Spleen (tissue), 11 donors: ENCODE data around the gene LYPD8. TPM values are rescaled to one million over a fixed set of nuclear protein-coding genes. Genes with fewer than 3 reads are reported as not detected.
A peak's percentile ranks its signal among the peaks of the same experiment; 100 is the strongest.

Source experiments
- DNase-seq: peaks from one replicate; pipeline ENCODE4 v3.0.0-alpha.2; 2020
- H3K27ac ChIP-seq, 8 donors: fragments of 200-600 bp; sonication (generic) in 7 of 8; 1 replicate in 4 of 8; 2 replicates in 4 of 8; pipeline versions ENCODE4 v1.5.0 to v1.8.0; 2016 to 2021; ENCODE audit warnings: inconsistent platforms in 4 of 8, mild to moderate bottlenecking in 4 of 8, moderate library complexity in 1 of 8
- H3K27me3 ChIP-seq, 7 donors: fragments of 200-600 bp; sonication (generic) in 6 of 7; replicated peaks in 1 of 7; 1 replicate in 4 of 7; 2 replicates in 3 of 7; pipeline versions ENCODE4 v1.5.0 to v1.8.0; 2016 to 2021; ENCODE audit warnings: inconsistent platforms in 3 of 7, mild to moderate bottlenecking in 1 of 7
- H3K36me3 ChIP-seq, 6 donors: fragments of 200-600 bp; sonication (generic) in 5 of 6; 1 replicate in 4 of 6; 2 replicates in 2 of 6; pipeline versions ENCODE4 v1.5.0 to v1.8.0; 2016 to 2021; ENCODE audit warnings: inconsistent platforms in 2 of 6
- H3K4me1 ChIP-seq, 6 donors: fragments of 200-600 bp; sonication (generic) in 5 of 6; 1 replicate in 3 of 6; 2 replicates in 3 of 6; pipeline versions ENCODE4 v1.5.0 to v1.8.0; 2016 to 2021; ENCODE audit warnings: inconsistent platforms in 3 of 6
- H3K4me3 ChIP-seq, 8 donors: fragments of 200-600 bp; sonication (generic) in 7 of 8; 1 replicate in 4 of 8; 2 replicates in 4 of 8; pipeline versions ENCODE4 v1.5.0 to v1.8.0; 2016 to 2021; ENCODE audit warnings: inconsistent platforms in 4 of 8, mild to moderate bottlenecking in 4 of 8, moderate library complexity in 2 of 8
- H3K9me3 ChIP-seq, 8 donors: fragments of 200-600 bp; sonication (generic) in 7 of 8; 1 replicate in 4 of 8; 2 replicates in 4 of 8; pipeline versions ENCODE4 v1.5.0 to v1.8.0; 2016 to 2021; ENCODE audit warnings: inconsistent platforms in 4 of 8
- CTCF ChIP-seq, 11 experiments: fragments of 200-600 bp in 7 of 11; fragments of 450-650 bp in 4 of 11; sonication (generic) in 4 of 11; IDR thresholded peaks in 8 of 11; conservative IDR thresholded peaks in 3 of 11; 1 replicate in 7 of 11; 2 replicates in 4 of 11; pipeline versions ENCODE4 v1.4.0 to v1.8.0; 2016 to 2021; ENCODE audit warnings: antibody characterized with exemption in 11 of 11, inconsistent platforms in 4 of 11, mild to moderate bottlenecking in 1 of 11
- POLR2A ChIP-seq, 3 donors: fragments of 450-650 bp; IDR thresholded peaks; one replicate each; pipeline ENCODE4 v1.5.1; 2017; ENCODE audit warnings: antibody characterized with exemption in 3 of 3, mild to moderate bottlenecking in 1 of 3
- POLR2AphosphoS5 ChIP-seq, 3 donors: sonication (generic); formaldehyde crosslinking; IDR thresholded peaks; one replicate each; pipeline ENCODE4 v1.5.1; 2017; ENCODE audit warnings: antibody characterized with exemption in 3 of 3
- WGBS, 5 donors: extraction: QIAGEN DNeasy Blood & Tissue Kit in 3 of 5; methylation state at CpG; one replicate each; pipeline versions ENCODE4 v1.1.5 to v1.1.7; 2013 to 2018; 5-methylcytosine and 5-hydroxymethylcytosine counted together
- intact Hi-C: fragments of 100-400 bp; cut with DNase I; formaldehyde crosslinking; loops from one replicate; pipeline ENCODE4 v1.15.0; 2023; ENCODE audit warnings: low total_unique reads
- polyA plus RNA-seq, 3 donors: library from polyadenylated mRNA; stranded (reverse); fragments of 200-250 nt; gene quantifications; one replicate each; pipeline ENCODE4 v1.2.1, GENCODE V29; 2013
- total RNA-seq, 7 donors: library from RNA; depleted of rRNA in 3 of 7; stranded (reverse); fragments of >200 nt in 3 of 7; fragmentation: NEBNext Ultra II Directional in 4 of 7; extraction: Animal tissue kit (Norgen Biotek cat#: 25700) in 4 of 7; gene quantifications; one replicate each; pipeline versions ENCODE4 v1.1.0 to v1.2.1, GENCODE V29; 2016 to 2021
- donor health status: healthy with polysubstance abuse.
- donor health status: DM: no; HTN: no; CAD: no; lungs with moderate emphysema.
- donor health status: DM: no; HTN: no; CAD: no.
- donor health status: Bipolar disorder and iron deficiency.
- donor health status: healthy.
- donor health status: DM: no; HTN: no; CAD: no.
- donor health status: DM: yes; HTN: yes; CAD: no.

LYPD8 gene
- total and polyA plus RNA-seq, 10 donors: 0.09 to 0.54 (median 0.17) TPM; not detected in 5

- 75 to 92% (median 87%) methylated on average over 4 of the region's 4 CpGs for WGBS, 5 donors
- DNase-seq: no peak
- intact Hi-C loops: no loop called here
Observed at GRCh38 chr1:248756151-248756550, 592 bp upstream of the LYPD8 start.

GRCh38 chr1:248753708-248754280 lies 1.8 kb downstream of the LYPD8 start:
- H3K27me3 ChIP-seq: no peaks in the 10 kb centered on the region
- H3K9me3 ChIP-seq: no peaks in the 10 kb centered on the region
- H3K4me1 ChIP-seq: peaks cover 0 to 29% (median 11%) of the 10 kb centered on the region in 6 donors
- TF ChIP-seq CTCF (IDR thresholded peaks at IDR 0.05 in 8 of 11, conservative IDR thresholded peaks at IDR 0.05 in 3 of 11) (no peak), POLR2A (IDR thresholded peaks at IDR 0.05) (no peak), POLR2AphosphoS5 (IDR thresholded peaks at IDR 0.05) (no peak)
- H3K27ac ChIP-seq: peak overlapping the region in 1 of 8 donors; percentile 39
- intact Hi-C loops: no loop called here
- H3K36me3 ChIP-seq: no peaks in the 10 kb centered on the region
- no peak overlapping the region for H3K4me3 ChIP-seq
- no peak for DNase-seq
- 96 to 100% (median 99%) methylated on average over 2 of the region's 2 CpGs for WGBS, 5 donors

More at GRCh38 chr1:248756151-248756550, 592 bp upstream of the LYPD8 start:
- peaks cover 0 to 16% (median 4%) of the 10 kb centered on the region in 6 donors for H3K4me1 ChIP-seq
- H3K36me3 ChIP-seq: no peaks in the 10 kb centered on the region
- H3K27ac ChIP-seq: no peak overlapping the region
- TF ChIP-seq POLR2A (IDR thresholded peaks at IDR 0.05) (no peak), POLR2AphosphoS5 (IDR thresholded peaks at IDR 0.05) (no peak), CTCF (IDR thresholded peaks at IDR 0.05 in 8 of 11, conservative IDR thresholded peaks at IDR 0.05 in 3 of 11) (no peak)
- H3K27me3 ChIP-seq: no peaks in the 10 kb centered on the region
- H3K4me3 ChIP-seq: no peak overlapping the region
- H3K9me3 ChIP-seq: peaks cover 0 to under 1% (median 0%) of the 10 kb centered on the region in 8 donors

GRCh38 chr1:248753029-248753594 lies 2.4 kb downstream of the LYPD8 start:
- Histone ChIP-seq H3K9me3 (no peaks in the 10 kb centered on the region), H3K27me3 (no peaks in the 10 kb centered on the region), H3K4me3 (no peak overlapping the region), H3K36me3 (no peaks in the 10 kb centered on the region), H3K4me1 (peaks cover 0 to 29% (median 11%) of the 10 kb centered on the region in 6 donors), H3K27ac (peak overlapping the region in 1 of 8 donors; percentile 39)
- DNase-seq: no peak
- 92 to 100% (median 97%) methylated on average over 1 of the region's 1 CpG for WGBS, 5 donors
- intact Hi-C loops: no loop called here
- TF ChIP-seq POLR2A (IDR thresholded peaks at IDR 0.05) (no peak), CTCF (IDR thresholded peaks at IDR 0.05 in 8 of 11, conservative IDR thresholded peaks at IDR 0.05 in 3 of 11) (no peak), POLR2AphosphoS5 (IDR thresholded peaks at IDR 0.05) (no peak)
